Stomach (tissue), 4 donors: ENCODE results near the gene CD164.

Experiments used
- CTCF ChIP-seq, 7 experiments: fragments of 450-650 bp in 4 of 7; fragments of 200-600 bp in 3 of 7; sonication (generic) in 3 of 7; IDR thresholded peaks; one replicate each; pipeline ENCODE4 v1.5.1; 2016 to 2019; ENCODE audit warnings: antibody characterized with exemption in 7 of 7, control low read depth in 2 of 7, mild to moderate bottlenecking in 1 of 7
- POLR2A ChIP-seq, 4 donors: fragments of 450-650 bp; IDR thresholded peaks; one replicate each; pipeline ENCODE4 v1.6.1; 2016; ENCODE audit warnings: antibody characterized with exemption in 4 of 4, control low read depth in 2 of 4, mild to moderate bottlenecking in 1 of 4, moderate library complexity in 1 of 4
- POLR2AphosphoS5 ChIP-seq, 3 donors: sonication (generic); formaldehyde crosslinking; IDR thresholded peaks; one replicate each; pipeline ENCODE4 v1.6.1; 2016; ENCODE audit warnings: antibody characterized with exemption in 3 of 3

GRCh38 chr6:109318328-109318876, 63.9 kb downstream of the CD164 start:
- TF ChIP-seq CTCF (IDR thresholded peaks at IDR 0.05) (no peak), POLR2A (IDR thresholded peaks at IDR 0.05) (no peak), POLR2AphosphoS5 (IDR thresholded peaks at IDR 0.05) (no peak)
